Neural cell (in vitro differentiated cells): ENCODE results near the gene NBPF11. TPM values are rescaled to one million over a fixed set of nuclear protein-coding genes. Genes with fewer than 3 reads are reported as not detected.
"Not testable (repeated sequence)": the region's sequence is repeated elsewhere in the genome, so short reads cannot be mapped to it uniquely, and the experiment has no call there.

Source experiments
- H2AFZ ChIP-seq: fragments of 200-600, 300-800 bp; sonication (generic), shearing (Covaris generic); 2 replicates; pipeline ENCODE4 v1.6.0; 2014; ENCODE audit warnings: low read depth, mild to moderate bottlenecking, antibody characterized with exemption, low read length, moderate library complexity
- H3F3A ChIP-seq: fragments of 200-600 bp; shearing (Covaris generic); 2 replicates; pipeline ENCODE4 v1.6.1; 2016; ENCODE audit warnings: mild to moderate bottlenecking, moderate library complexity, mixed read lengths, antibody characterized with exemption, low read length; ENCODE audit not compliant: insufficient read depth, poor library complexity, severe bottlenecking
- H3K27ac ChIP-seq: fragments of 200-600, 300-800 bp; sonication (generic), shearing (Covaris generic); 2 replicates; pipeline ENCODE4 v1.5.1; 2014; ENCODE audit warnings: mild to moderate bottlenecking, low read length, moderate library complexity
- H3K27me3 ChIP-seq: fragments of 300-800, 200-600 bp; sonication (generic), shearing (Covaris generic); 2 replicates; pipeline ENCODE4 v1.6.0; 2014; ENCODE audit warnings: mild to moderate bottlenecking, low read depth, low read length, moderate library complexity; ENCODE audit not compliant: insufficient read depth
- H3K36me3 ChIP-seq: fragments of 300-800, 200-600 bp; sonication (generic), shearing (Covaris generic); 2 replicates; pipeline ENCODE4 v1.5.1; 2014; ENCODE audit warnings: mild to moderate bottlenecking, antibody characterized with exemption, low read length, moderate library complexity; ENCODE audit not compliant: insufficient read depth
- H3K4me2 ChIP-seq: fragments of 300-800, 200-600 bp; sonication (generic), shearing (Covaris generic); 2 replicates; pipeline ENCODE4 v1.6.0; 2014; ENCODE audit warnings: mild to moderate bottlenecking, low read length
- H3K4me3 ChIP-seq: fragments of 300-800, 200-600 bp; sonication (generic), shearing (Covaris generic); 2 replicates; pipeline ENCODE4 v1.5.1; 2014; ENCODE audit warnings: mild to moderate bottlenecking, low read length, moderate library complexity
- H3K79me2 ChIP-seq: fragments of 200-600 bp; shearing (Covaris generic); replicated peaks from 2 replicates; pipeline ENCODE4 v1.6.0; 2014; ENCODE audit warnings: mild to moderate bottlenecking, low read length, moderate library complexity; ENCODE audit not compliant: insufficient read depth
- H3K9ac ChIP-seq: fragments of 300-800, 200-600 bp; sonication (generic), shearing (Covaris generic); 2 replicates; pipeline ENCODE4 v1.6.1; 2016; ENCODE audit warnings: mild to moderate bottlenecking, low read length, mixed read lengths
- H3K9me2 ChIP-seq: fragments of 200-600 bp; shearing (Covaris generic); 2 replicates; pipeline ENCODE4 v1.6.1; 2016; ENCODE audit warnings: mild to moderate bottlenecking, low read length, mixed read lengths; ENCODE audit not compliant: insufficient read depth
- H3K9me3 ChIP-seq: fragments of 200-600, 300-800 bp; sonication (generic), shearing (Covaris generic); 2 replicates; pipeline ENCODE4 v1.6.1; 2016; ENCODE audit warnings: mild to moderate bottlenecking, mixed run types, low read length, moderate library complexity, mixed read lengths
- H4K20me1 ChIP-seq: fragments of 200-600 bp; shearing (Covaris generic); 2 replicates; pipeline ENCODE4 v1.6.1; 2016; ENCODE audit warnings: mild to moderate bottlenecking, mixed run types; ENCODE audit not compliant: insufficient read depth
- MXI1 ChIP-seq: fragments of 450-650 bp; conservative IDR thresholded peaks from 2 replicates; pipeline ENCODE4 v1.6.1; 2014; ENCODE audit warnings: antibody characterized with exemption, mild to moderate bottlenecking; ENCODE audit not compliant: poor library complexity, severe bottlenecking
- POLR2AphosphoS5 ChIP-seq: IDR thresholded peaks from 2 replicates; pipeline ENCODE4 v1.6.1; 2012
- SMC3 ChIP-seq: fragments of 450-650 bp; conservative IDR thresholded peaks from 2 replicates; pipeline ENCODE4 v1.6.1; 2014; ENCODE audit warnings: antibody characterized with exemption, mild to moderate bottlenecking, moderate library complexity; ENCODE audit not compliant: poor library complexity
- polyA minus RNA-seq: library from RNA; depleted of rRNA, polyadenylated mRNA; stranded (reverse); fragments of >200 nt; gene quantifications from 2 replicates; pipeline ENCODE4 v1.2.3, GENCODE V29; 2014
- polyA plus RNA-seq: library from polyadenylated mRNA; depleted of rRNA; stranded (reverse); fragments of >200 nt; gene quantifications from 2 replicates; pipeline ENCODE4 v1.2.3, GENCODE V29; 2014

Gene NBPF11
- polyA plus RNA-seq: 21.5 and 21.8 TPM in 2 replicates
- polyA minus RNA-seq: 16.3 and 18.6 TPM in 2 replicates

- H3K36me3 ChIP-seq: not testable (repeated sequence)
These were observed at the start of gene NBPF11 for GRCh38 chr1:148151911-148152656. Gene NBPF11, minus strand, starts transcription at chr1:148152281. Its CDS starts 25,278 bp downstream, at chr1:148127003.

GRCh38 chr1:148197396-148197795 lies 45.3 kb upstream of the NBPF11 start:
- H3K27me3 ChIP-seq, H3K4me2 ChIP-seq, H3F3A ChIP-seq: not testable (repeated sequence)

More at GRCh38 chr1:148151911-148152656, at the start of gene NBPF11:
- H2AFZ ChIP-seq, H4K20me1 ChIP-seq, H3K9me2 ChIP-seq, H3F3A ChIP-seq, H3K4me2 ChIP-seq, H3K27me3 ChIP-seq, H3K79me2 ChIP-seq, H3K9me3 ChIP-seq: not testable (repeated sequence)
- peak within 1 kb of the TSS; percentile 67 for H3K4me3 ChIP-seq
- peak within 1 kb of the TSS; percentile 37 for H3K27ac ChIP-seq
- peak; percentile 70 for TF ChIP-seq POLR2AphosphoS5
- TF ChIP-seq SMC3: peak; percentile 16
- TF ChIP-seq MXI1: peak; percentile 57
- H3K9ac ChIP-seq: peak within 1 kb of the TSS; percentile 67

GRCh38 chr1:148196949-148197348 lies 44.9 kb upstream of the NBPF11 start:
- H3K9ac ChIP-seq, H3K4me2 ChIP-seq, H3K27ac ChIP-seq, H3F3A ChIP-seq, H3K4me3 ChIP-seq, H3K9me2 ChIP-seq, H2AFZ ChIP-seq, H4K20me1 ChIP-seq, H3K79me2 ChIP-seq, H3K36me3 ChIP-seq, H3K9me3 ChIP-seq, H3K27me3 ChIP-seq: not testable (repeated sequence)

More at GRCh38 chr1:148197396-148197795, 45.3 kb upstream of the NBPF11 start:
- not testable (repeated sequence) for H3K36me3 ChIP-seq, H3K9me3 ChIP-seq, H3K9ac ChIP-seq, H4K20me1 ChIP-seq, H3K79me2 ChIP-seq, H2AFZ ChIP-seq, H3K9me2 ChIP-seq, H3K27ac ChIP-seq, H3K4me3 ChIP-seq

GRCh38 chr1:148195115-148195514 lies 43.0 kb upstream of the NBPF11 start:
- not testable (repeated sequence) for H3K9me3 ChIP-seq, H3K27ac ChIP-seq, H3K36me3 ChIP-seq, H3K9me2 ChIP-seq, H3K4me3 ChIP-seq, H3K27me3 ChIP-seq, H3K4me2 ChIP-seq, H3K79me2 ChIP-seq, H4K20me1 ChIP-seq, H3K9ac ChIP-seq, H2AFZ ChIP-seq, H3F3A ChIP-seq

- not testable (repeated sequence) for H3K36me3 ChIP-seq, H3K4me3 ChIP-seq, H3F3A ChIP-seq, H2AFZ ChIP-seq, H3K9me2 ChIP-seq, H3K4me2 ChIP-seq, H3K27me3 ChIP-seq, H3K9me3 ChIP-seq, H4K20me1 ChIP-seq, H3K27ac ChIP-seq, H3K9ac ChIP-seq, H3K79me2 ChIP-seq
These were observed 36.7 kb upstream of the NBPF11 start for GRCh38 chr1:148188768-148189167.

GRCh38 chr1:148178682-148179081 lies 26.6 kb upstream of the NBPF11 start:
- H3K9me2 ChIP-seq, H3K9ac ChIP-seq, H3K79me2 ChIP-seq, H2AFZ ChIP-seq, H4K20me1 ChIP-seq, H3K27ac ChIP-seq, H3K4me3 ChIP-seq, H3K36me3 ChIP-seq, H3K27me3 ChIP-seq, H3K9me3 ChIP-seq, H3K4me2 ChIP-seq, H3F3A ChIP-seq: not testable (repeated sequence)

GRCh38 chr1:148175414-148175813 lies 23.3 kb upstream of the NBPF11 start:
- H3K79me2 ChIP-seq, H2AFZ ChIP-seq, H3F3A ChIP-seq, H3K36me3 ChIP-seq, H4K20me1 ChIP-seq, H3K9me3 ChIP-seq, H3K9me2 ChIP-seq, H3K9ac ChIP-seq, H3K27ac ChIP-seq, H3K4me2 ChIP-seq, H3K27me3 ChIP-seq, H3K4me3 ChIP-seq: not testable (repeated sequence)
